IMR-90 (cell line): Measurements from ENCODE around the gene CTNND2.

Experiments
- CEBPB ChIP-seq: IDR thresholded peaks from 2 replicates; pipeline ENCODE4 v1.6.1; 2012; ENCODE audit warnings: low read depth, low read length, improper control_type of control experiment
- CTCF ChIP-seq: conservative IDR thresholded peaks from 2 replicates; pipeline ENCODE4 v1.5.1; 2012; ENCODE audit warnings: mild to moderate bottlenecking, low read depth, low read length, improper control_type of control experiment
- ELK1 ChIP-seq: fragments of 150-350 bp; IDR thresholded peaks from 2 replicates; pipeline ENCODE4 v1.6.1; 2016; ENCODE audit warnings: low read depth, mild to moderate bottlenecking, low read length, moderate library complexity, borderline replicate concordance
- MAFK ChIP-seq: IDR thresholded peaks from 2 replicates; pipeline ENCODE4 v1.6.1; 2012; ENCODE audit warnings: low read depth, low read length, improper control_type of control experiment
- MAZ ChIP-seq: IDR thresholded peaks from 2 replicates; pipeline ENCODE4 v1.6.1; 2012; ENCODE audit warnings: low read depth, mild to moderate bottlenecking, low read length, improper control_type of control experiment, moderate library complexity, borderline replicate concordance
- MXI1 ChIP-seq: IDR thresholded peaks from 2 replicates; pipeline ENCODE4 v1.6.1; 2012; ENCODE audit warnings: low read depth, mild to moderate bottlenecking, low read length, moderate library complexity, borderline replicate concordance
- POLR2A ChIP-seq: IDR thresholded peaks from 2 replicates; pipeline ENCODE4 v1.6.1; 2012; ENCODE audit warnings: mild to moderate bottlenecking, low read depth, low read length
- RAD21 ChIP-seq: IDR thresholded peaks from 2 replicates; pipeline ENCODE4 v1.6.1; 2012; ENCODE audit warnings: low read length, improper control_type of control experiment
- SMC3 ChIP-seq: fragments of 150-350 bp; IDR thresholded peaks from 2 replicates; pipeline ENCODE4 v1.6.1; 2016; ENCODE audit warnings: low read depth, mild to moderate bottlenecking, antibody characterized with exemption, low read length, moderate library complexity

DNA sequence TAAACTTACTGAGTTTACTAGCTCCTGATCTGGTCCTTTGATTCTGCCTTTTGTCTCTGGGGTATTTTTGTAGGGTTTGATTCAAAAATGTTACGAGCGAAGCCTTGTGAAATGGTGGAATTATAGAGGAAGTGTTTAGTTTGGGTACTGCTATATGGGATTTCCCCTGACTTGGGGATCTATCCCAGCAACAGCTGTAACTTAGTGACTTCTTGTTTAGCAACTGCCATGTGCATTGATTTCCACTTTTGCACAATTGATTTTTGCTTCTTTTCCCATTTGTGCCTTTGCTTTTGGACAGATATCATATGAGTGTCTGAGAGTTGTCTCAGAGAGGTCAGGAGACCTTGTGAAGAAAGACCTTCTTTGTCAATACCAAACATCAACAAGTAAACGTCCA, 894.7 kb downstream of the CTNND2 start:
- TF ChIP-seq CTCF = no peak
- TF ChIP-seq POLR2A = no peak
- TF ChIP-seq MAFK = no peak
- no peak for TF ChIP-seq SMC3
- no peak for TF ChIP-seq MAZ
- no peak for TF ChIP-seq MXI1
- TF ChIP-seq CEBPB = no peak
- no peak for TF ChIP-seq ELK1
- TF ChIP-seq RAD21 = no peak
